HCT116 (cell line): ENCODE data around the gene RBP7. TPM values are rescaled to one million over a fixed set of nuclear protein-coding genes. Genes with fewer than 3 reads are reported as not detected.

Experiments
- ATAC-seq: fragments of 200-7000 bp; cut with Tn5 transposase; 2 replicates; pipeline ENCODE4 v1.9.1; 2020; ENCODE audit warnings: mild to moderate bottlenecking, moderate library complexity
- BruUV-seq: library from RNA; stranded (reverse); fragments of 400-500 nt; replicated peaks from 2 replicates; lab custom pipeline; 2021; lab: Mats Ljungman, UMichigan
- CTCF ChIA-PET: fragments of 300-600 bp; sonication (Branson Sonifier 250); formaldehyde crosslinking; loops from one replicate; lab custom pipeline; 2021; ENCODE audit warnings: antibody characterized with exemption; lab: Charles Lee
- POLR2A ChIA-PET: fragments of 300-600, 350-600 bp; sonication (Branson Sonifier 250); formaldehyde crosslinking; loops from one replicate; lab custom pipeline; 2021; ENCODE audit warnings: antibody characterized with exemption; lab: Charles Lee
- RAD21 ChIA-PET, 2 experiments: fragments of 300-600 bp; sonication (Branson Sonifier 250); formaldehyde crosslinking; loops; one replicate each; lab custom pipeline; 2023; ENCODE audit warnings: low total read pairs in 2 of 2; ENCODE audit not compliant: uncharacterized antibody in 2 of 2, unreplicated experiment in 2 of 2, low non-redundant PET in 1 of 2; lab: Charles Lee
- DNase-seq: peaks from one replicate; pipeline ENCODE4 v3.0.0-alpha.2; 2010; ENCODE audit warnings: low read depth, low spot score
- H2AFZ ChIP-seq: fragments of 200-600 bp; shearing (Covaris generic), sonication (generic); 2 replicates; pipeline ENCODE4 v1.6.1; 2017; ENCODE audit warnings: low read depth, mixed run types, mixed read lengths, antibody characterized with exemption, low read length; ENCODE audit not compliant: poor library complexity, severe bottlenecking
- H3K27ac ChIP-seq: 2 replicates; pipeline ENCODE4 v1.5.1; 2012; ENCODE audit warnings: low read depth, low read length
- H3K27me3 ChIP-seq: fragments of 200-600 bp; sonication (generic); 2 replicates; pipeline ENCODE4 v1.6.1; 2016; ENCODE audit warnings: mixed run types, low read length, mixed read lengths; ENCODE audit not compliant: insufficient read depth
- H3K36me3 ChIP-seq, 2 experiments: fragments of 200-500 bp in 1 of 2; fragments of 200-600 bp in 1 of 2; sonication (Bioruptor generic) in 1 of 2; sonication (generic) in 1 of 2; 2 replicates each; pipeline versions ENCODE4 v1.5.1 to v1.6.1; 2014 to 2016; ENCODE audit warnings: low read length in 2 of 2, inconsistent platforms in 1 of 2, mixed read lengths in 1 of 2, mixed run types in 1 of 2; ENCODE audit not compliant: insufficient read depth in 2 of 2, control insufficient read depth in 1 of 2
- H3K4me1 ChIP-seq, 2 experiments: fragments of 200-600 bp in 1 of 2; sonication (generic) in 1 of 2; 2 replicates each; pipeline versions ENCODE4 v1.5.1 to v1.6.1; 2012 to 2017; ENCODE audit warnings: low read length in 2 of 2, inconsistent platforms in 1 of 2, mild to moderate bottlenecking in 1 of 2, mixed read lengths in 1 of 2, mixed run types in 1 of 2, moderate library complexity in 1 of 2; ENCODE audit not compliant: insufficient read depth in 2 of 2, control insufficient read depth in 1 of 2
- H3K4me2 ChIP-seq: fragments of 200-600 bp; sonication (generic); 2 replicates; pipeline ENCODE4 v1.6.1; 2017; ENCODE audit warnings: mixed run types, low read length, mixed read lengths
- H3K4me3 ChIP-seq, 2 experiments: fragments of 200-600 bp in 1 of 2; sonication (generic) in 1 of 2; replicated peaks in 1 of 2; 2 replicates each; pipeline ENCODE4 v1.5.1; 2011 to 2016; ENCODE audit warnings: low read length in 2 of 2, control low read depth in 1 of 2, low read depth in 1 of 2, mild to moderate bottlenecking in 1 of 2, mixed read lengths in 1 of 2, mixed run types in 1 of 2
- H3K79me2 ChIP-seq: fragments of 200-600 bp; sonication (generic); 2 replicates; pipeline ENCODE4 v1.6.1; 2017; ENCODE audit warnings: mild to moderate bottlenecking, mixed run types, low read length, moderate library complexity, mixed read lengths; ENCODE audit not compliant: insufficient read depth
- H3K9ac ChIP-seq: fragments of 200-600 bp; sonication (generic); 2 replicates; pipeline ENCODE4 v1.6.1; 2016; ENCODE audit warnings: low read length, mixed read lengths
- H3K9me2 ChIP-seq: fragments of 200-600 bp; sonication (generic), shearing (Covaris generic); 2 replicates; pipeline ENCODE4 v1.6.1; 2017; ENCODE audit warnings: mixed run types, mild to moderate bottlenecking, moderate library complexity; ENCODE audit not compliant: insufficient read depth
- H3K9me3 ChIP-seq, 2 experiments: fragments of 200-500 bp in 1 of 2; fragments of 200-600 bp in 1 of 2; sonication (Bioruptor generic) in 1 of 2; sonication (generic) in 1 of 2; 2 replicates each; pipeline ENCODE4 v1.6.1; 2014 to 2017; ENCODE audit warnings: low read length in 2 of 2, mixed read lengths in 2 of 2, inconsistent platforms in 1 of 2, low read depth in 1 of 2, mild to moderate bottlenecking in 1 of 2, mixed run types in 1 of 2, moderate library complexity in 1 of 2; ENCODE audit not compliant: control insufficient read depth in 1 of 2, insufficient read depth in 1 of 2
- H4K20me1 ChIP-seq: fragments of 200-600 bp; sonication (generic), shearing (Covaris generic); 2 replicates; pipeline ENCODE4 v1.6.1; 2017; ENCODE audit warnings: mixed run types, mild to moderate bottlenecking, moderate library complexity; ENCODE audit not compliant: insufficient read depth
- CBX3 ChIP-seq: IDR thresholded peaks from 2 replicates; pipeline ENCODE4 v1.6.1; 2012; ENCODE audit warnings: low read depth
- CEBPB ChIP-seq: IDR thresholded peaks from 2 replicates; pipeline ENCODE4 v1.6.1; 2012; ENCODE audit warnings: low read depth
- CTCF ChIP-seq, 3 experiments: fragments of 200-600 bp in 1 of 3; sonication (generic) in 1 of 3; IDR thresholded peaks in 2 of 3; conservative IDR thresholded peaks in 1 of 3; 2 replicates each; pipeline ENCODE4 v1.5.1; 2012 to 2017; ENCODE audit warnings: low read depth in 2 of 3, low read length in 2 of 3, antibody characterized with exemption in 1 of 3, borderline replicate concordance in 1 of 3, control low read depth in 1 of 3, mild to moderate bottlenecking in 1 of 3, mixed read lengths in 1 of 3, mixed run types in 1 of 3, moderate library complexity in 1 of 3; ENCODE audit not compliant: insufficient read depth in 1 of 3
- EGR1 ChIP-seq: IDR thresholded peaks from 2 replicates; pipeline ENCODE4 v1.6.1; 2012; ENCODE audit warnings: low read depth
- ELF1 ChIP-seq: IDR thresholded peaks from 2 replicates; pipeline ENCODE4 v1.6.1; 2012; ENCODE audit warnings: low read depth, borderline replicate concordance
- FOSL1 ChIP-seq: IDR thresholded peaks from 2 replicates; pipeline ENCODE4 v1.6.1; 2012; ENCODE audit warnings: low read depth
- JUND ChIP-seq: IDR thresholded peaks from 2 replicates; pipeline ENCODE4 v1.6.1; 2012
- POLR2A ChIP-seq: IDR thresholded peaks from 2 replicates; pipeline ENCODE4 v1.7.0; 2011; ENCODE audit warnings: borderline replicate concordance; ENCODE audit not compliant: insufficient read depth, insufficient read length; ENCODE audit errors: extremely low read depth
- POLR2AphosphoS5 ChIP-seq: IDR thresholded peaks from 2 replicates; pipeline ENCODE4 v1.6.1; 2011; ENCODE audit warnings: mild to moderate bottlenecking, low read depth, low read length, moderate library complexity
- RAD21 ChIP-seq: IDR thresholded peaks from 2 replicates; pipeline ENCODE4 v1.6.1; 2012; ENCODE audit warnings: low read depth, mild to moderate bottlenecking
- SIN3A ChIP-seq: IDR thresholded peaks from 2 replicates; pipeline ENCODE4 v1.6.1; 2012; ENCODE audit warnings: low read depth
- SRF ChIP-seq: IDR thresholded peaks from 2 replicates; pipeline ENCODE4 v1.6.1; 2012; ENCODE audit warnings: low read depth
- ZBTB33 ChIP-seq: IDR thresholded peaks from 2 replicates; pipeline ENCODE4 v1.6.1; 2011; ENCODE audit warnings: mild to moderate bottlenecking, low read length, moderate library complexity; ENCODE audit not compliant: insufficient replicate concordance; ENCODE audit errors: extremely low read depth
- ZFX ChIP-seq: fragments of 450-650 bp; IDR thresholded peaks from 2 replicates; pipeline ENCODE4 v1.6.1; 2017
- ZNF274 ChIP-seq: fragments of 200-500 bp; sonication (Bioruptor generic); IDR thresholded peaks from 2 replicates; pipeline ENCODE4 v1.6.1; 2014; ENCODE audit warnings: mild to moderate bottlenecking, low read depth, low read length, inconsistent platforms
- intact Hi-C: fragments of 100-400 bp; cut with micrococcal nuclease; formaldehyde crosslinking; loops from 2 replicates; pipeline ENCODE4 v1.10.0; 2022
- total RNA-seq: library from RNA; stranded (reverse); gene quantifications from one replicate; pipeline ENCODE4 v1.2.1, GENCODE V29; 2021; ENCODE audit not compliant: unreplicated experiment

Gene RBP7
- total RNA-seq, 1 experiment from 2014 or later = 45.6 TPM

GRCh38 chr1:10057343-10057742, 60.3 kb downstream of the RBP7 start:
- intact Hi-C loops = no loop called here
- POLR2A ChIA-PET = no interaction called here
- ATAC-seq (no peak), DNase-seq (no peak)
- Histone ChIP-seq H3K9ac (no peak overlapping the region), H4K20me1 (no peaks in the 10 kb centered on the region), H2AFZ (no peak overlapping the region), H3K4me3 (no peak overlapping the region), H3K27ac (no peak overlapping the region), H3K9me2 (no peaks in the 10 kb centered on the region), H3K9me3 (no peaks in the 10 kb centered on the region), H3K36me3 (no peaks in the 10 kb centered on the region), H3K27me3 (no peaks in the 10 kb centered on the region), H3K4me1 (no peaks in the 10 kb centered on the region), H3K4me2 (no peak overlapping the region), H3K79me2 (peaks cover 69% of the 10 kb centered on the region)
- RAD21 ChIA-PET = no interaction called here
- BruUV-seq = no TSS peak
- TF ChIP-seq EGR1 = no peak
- TF ChIP-seq POLR2AphosphoS5 = no peak
- no peak for TF ChIP-seq POLR2A
- no peak for TF ChIP-seq ZNF274
- TF ChIP-seq ZFX = no peak
- TF ChIP-seq RAD21 = no peak
- no peak for TF ChIP-seq CEBPB
- TF ChIP-seq SRF = no peak
- no peak for TF ChIP-seq CBX3
- TF ChIP-seq CTCF (IDR thresholded peaks at IDR 0.05 in 2 of 3, conservative IDR thresholded peaks at IDR 0.05 in 1 of 3; ENCODE audit: borderline replicate concordance in 1 of 3, insufficient read depth in 1 of 3, low read depth in 2 of 3, low read length in 2 of 3) = no peak
- no peak for TF ChIP-seq ELF1
- no peak for TF ChIP-seq JUND
- TF ChIP-seq FOSL1 = no peak
- TF ChIP-seq SIN3A = no peak
- TF ChIP-seq ZBTB33 = no peak
- CTCF ChIA-PET = no interaction called here
